Osteoblast (primary cell): ENCODE measurements around the gene USP43. TPM values are rescaled to one million over a fixed set of nuclear protein-coding genes. Genes with fewer than 3 reads are reported as not detected.
"Not testable (repeated sequence)": the region's sequence is repeated elsewhere in the genome, so short reads cannot be mapped to it uniquely, and the experiment has no call there.

Experiments
- DNase-seq: peaks from one replicate; pipeline ENCODE4 v3.0.0; 2011; ENCODE audit warnings: low spot score, mixed read lengths; ENCODE audit not compliant: insufficient read length; ENCODE audit errors: missing footprints
- H2AFZ ChIP-seq: 2 replicates; pipeline ENCODE4 v1.6.0; 2011; ENCODE audit warnings: mild to moderate bottlenecking, low read length
- H3K27ac ChIP-seq: 2 replicates; pipeline ENCODE4 v1.5.1; 2011; ENCODE audit warnings: mild to moderate bottlenecking, low read depth, low read length, moderate library complexity
- H3K27me3 ChIP-seq: 2 replicates; pipeline ENCODE4 v1.6.0; 2012; ENCODE audit warnings: mild to moderate bottlenecking, control low read depth, inconsistent platforms, low read length, moderate library complexity; ENCODE audit not compliant: insufficient read depth
- H3K36me3 ChIP-seq: 2 replicates; pipeline ENCODE4 v1.5.1; 2011; ENCODE audit warnings: mild to moderate bottlenecking, low read length, control low read depth, moderate library complexity; ENCODE audit not compliant: insufficient read depth
- H3K4me1 ChIP-seq: 2 replicates; pipeline ENCODE4 v1.5.1; 2011; ENCODE audit warnings: mild to moderate bottlenecking, low read length, control low read depth, moderate library complexity; ENCODE audit not compliant: insufficient read depth
- H3K4me2 ChIP-seq: 2 replicates; pipeline ENCODE4 v1.6.0; 2011; ENCODE audit warnings: mild to moderate bottlenecking, low read length; ENCODE audit not compliant: insufficient read depth
- H3K4me3 ChIP-seq: fragments of 200-600 bp; sonication (generic); 3 replicates; pipeline ENCODE4 v1.5.1; 2012; ENCODE audit warnings: mild to moderate bottlenecking, low read length, inconsistent platforms; ENCODE audit not compliant: insufficient read depth
- H3K79me2 ChIP-seq: 2 replicates; pipeline ENCODE4 v1.6.0; 2012; ENCODE audit warnings: mild to moderate bottlenecking, low read length, control low read depth, inconsistent platforms; ENCODE audit not compliant: insufficient read depth
- H3K9me3 ChIP-seq: 2 replicates; pipeline ENCODE4 v1.5.1; 2011; ENCODE audit warnings: low read depth, low read length, control low read depth
- H4K20me1 ChIP-seq: 2 replicates; pipeline ENCODE4 v1.6.0; 2012; ENCODE audit warnings: mild to moderate bottlenecking, low read length, control low read depth; ENCODE audit not compliant: insufficient read depth
- CTCF ChIP-seq: IDR thresholded peaks from 2 replicates; pipeline ENCODE4 v1.5.1; 2011; ENCODE audit warnings: mild to moderate bottlenecking, low read depth, low read length, moderate library complexity; ENCODE audit errors: extremely low read depth
- total RNA-seq: library from RNA; depleted of rRNA; stranded (reverse); fragments of >200 nt; gene quantifications from 2 replicates; pipeline ENCODE4 v1.2.3, GENCODE V29; 2012

USP43 gene, protein sequence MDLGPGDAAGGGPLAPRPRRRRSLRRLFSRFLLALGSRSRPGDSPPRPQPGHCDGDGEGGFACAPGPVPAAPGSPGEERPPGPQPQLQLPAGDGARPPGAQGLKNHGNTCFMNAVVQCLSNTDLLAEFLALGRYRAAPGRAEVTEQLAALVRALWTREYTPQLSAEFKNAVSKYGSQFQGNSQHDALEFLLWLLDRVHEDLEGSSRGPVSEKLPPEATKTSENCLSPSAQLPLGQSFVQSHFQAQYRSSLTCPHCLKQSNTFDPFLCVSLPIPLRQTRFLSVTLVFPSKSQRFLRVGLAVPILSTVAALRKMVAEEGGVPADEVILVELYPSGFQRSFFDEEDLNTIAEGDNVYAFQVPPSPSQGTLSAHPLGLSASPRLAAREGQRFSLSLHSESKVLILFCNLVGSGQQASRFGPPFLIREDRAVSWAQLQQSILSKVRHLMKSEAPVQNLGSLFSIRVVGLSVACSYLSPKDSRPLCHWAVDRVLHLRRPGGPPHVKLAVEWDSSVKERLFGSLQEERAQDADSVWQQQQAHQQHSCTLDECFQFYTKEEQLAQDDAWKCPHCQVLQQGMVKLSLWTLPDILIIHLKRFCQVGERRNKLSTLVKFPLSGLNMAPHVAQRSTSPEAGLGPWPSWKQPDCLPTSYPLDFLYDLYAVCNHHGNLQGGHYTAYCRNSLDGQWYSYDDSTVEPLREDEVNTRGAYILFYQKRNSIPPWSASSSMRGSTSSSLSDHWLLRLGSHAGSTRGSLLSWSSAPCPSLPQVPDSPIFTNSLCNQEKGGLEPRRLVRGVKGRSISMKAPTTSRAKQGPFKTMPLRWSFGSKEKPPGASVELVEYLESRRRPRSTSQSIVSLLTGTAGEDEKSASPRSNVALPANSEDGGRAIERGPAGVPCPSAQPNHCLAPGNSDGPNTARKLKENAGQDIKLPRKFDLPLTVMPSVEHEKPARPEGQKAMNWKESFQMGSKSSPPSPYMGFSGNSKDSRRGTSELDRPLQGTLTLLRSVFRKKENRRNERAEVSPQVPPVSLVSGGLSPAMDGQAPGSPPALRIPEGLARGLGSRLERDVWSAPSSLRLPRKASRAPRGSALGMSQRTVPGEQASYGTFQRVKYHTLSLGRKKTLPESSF
- under 0.01 and 0.36 TPM in 2 replicates for total RNA-seq

DNA sequence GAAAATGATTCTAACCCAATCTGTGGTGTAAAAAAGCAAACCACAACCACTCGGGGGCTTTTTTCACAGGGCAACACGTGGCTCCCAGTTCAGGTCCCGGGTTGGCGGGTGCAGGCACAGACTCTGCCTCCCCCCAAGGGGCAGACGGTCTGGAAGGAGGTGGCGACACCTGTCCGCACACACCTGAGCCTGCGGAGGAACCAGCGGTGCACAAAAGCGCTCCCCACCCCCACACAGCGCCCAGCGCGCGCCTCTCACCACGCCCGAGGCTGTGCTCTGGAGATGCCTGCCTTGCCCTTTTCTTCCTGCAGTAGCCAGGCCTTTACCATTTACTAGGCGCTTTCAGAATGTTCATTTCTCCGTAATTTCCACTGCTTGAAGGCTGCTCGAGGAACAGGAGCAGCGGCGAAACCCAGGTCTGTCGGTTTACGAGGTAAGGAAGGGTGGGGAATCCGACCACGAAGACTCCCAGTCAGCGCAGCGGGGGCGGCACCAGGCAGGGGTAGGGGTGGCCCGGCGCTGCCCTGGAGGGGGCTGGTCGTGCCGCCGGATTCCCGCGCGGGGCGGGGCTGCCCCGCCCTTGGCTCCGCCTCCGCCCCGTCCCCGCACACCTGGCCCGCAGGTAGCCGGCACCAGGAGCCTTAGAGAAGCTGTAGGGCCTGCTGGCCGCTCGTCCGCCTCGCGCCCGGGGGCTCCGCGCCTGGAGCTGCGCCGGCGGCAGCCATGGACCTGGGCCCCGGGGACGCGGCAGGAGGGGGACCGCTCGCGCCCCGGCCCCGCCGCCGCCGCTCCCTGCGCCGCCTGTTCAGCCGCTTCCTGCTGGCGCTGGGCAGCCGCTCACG is at the start of gene USP43:
Gene USP43, plus strand, starts transcription at position 608 of the 842 bp plus-strand sequence. Its CDS starts 116 bp downstream, at position 724.
- DNase-seq, result peak; percentile 78
- peak within 1 kb of the TSS; percentile 53 for H3K4me3 ChIP-seq
- H2AFZ ChIP-seq, result peak within 1 kb of the TSS; percentile 62
- no peaks in the 10 kb centered on the region for H4K20me1 ChIP-seq
- no peak for TF ChIP-seq CTCF
- peak within 1 kb of the TSS; percentile 67 for H3K4me2 ChIP-seq
- no peaks in the 10 kb centered on the region for H3K36me3 ChIP-seq
- H3K9me3 ChIP-seq, result no peaks in the 10 kb centered on the region
- peaks cover 15% of the 10 kb centered on the region for H3K27me3 ChIP-seq
- H3K27ac ChIP-seq, result no peak within 1 kb of the TSS
- no peaks in the 10 kb centered on the region for H3K79me2 ChIP-seq
- H3K4me1 ChIP-seq, result peaks cover 3% of the 10 kb centered on the region

GRCh38 chr17:9597638-9598037 is 47.7 kb upstream of the USP43 start:
- not testable (repeated sequence) for H3K36me3 ChIP-seq, H3K27me3 ChIP-seq, H4K20me1 ChIP-seq, H3K4me1 ChIP-seq, DNase-seq, H3K4me3 ChIP-seq, H3K27ac ChIP-seq, H3K9me3 ChIP-seq, H2AFZ ChIP-seq, H3K79me2 ChIP-seq, H3K4me2 ChIP-seq

DNA sequence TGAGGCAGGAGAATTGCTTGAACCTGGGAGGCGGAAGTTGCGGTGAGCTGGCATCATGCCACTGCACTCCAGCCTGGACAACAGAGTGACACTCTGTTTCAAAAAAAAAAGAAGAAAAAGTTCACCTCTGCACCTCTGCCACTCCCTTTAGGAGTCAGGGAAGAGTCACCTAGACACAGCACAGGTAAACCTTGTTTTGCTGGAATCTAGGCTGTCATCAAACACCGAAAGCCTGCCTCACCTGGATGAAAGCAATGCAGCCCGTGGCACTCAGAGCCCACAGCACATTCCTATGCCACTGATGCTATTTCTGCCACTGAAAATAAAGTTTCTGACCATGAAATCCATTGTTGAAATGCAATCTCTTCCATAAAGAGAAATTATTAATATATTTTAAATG is 46.7 kb upstream of the USP43 start:
- Histone ChIP-seq H3K4me1 (no peaks in the 10 kb centered on the region), H3K4me3 (no peak overlapping the region), H3K36me3 (no peaks in the 10 kb centered on the region), H3K79me2 (no peaks in the 10 kb centered on the region), H3K27me3 (no peaks in the 10 kb centered on the region), H2AFZ (no peak overlapping the region), H4K20me1 (no peaks in the 10 kb centered on the region), H3K9me3 (no peaks in the 10 kb centered on the region), H3K4me2 (no peak overlapping the region), H3K27ac (no peak overlapping the region)
- DNase-seq, result peak; percentile 38
- no peak for TF ChIP-seq CTCF

DNA sequence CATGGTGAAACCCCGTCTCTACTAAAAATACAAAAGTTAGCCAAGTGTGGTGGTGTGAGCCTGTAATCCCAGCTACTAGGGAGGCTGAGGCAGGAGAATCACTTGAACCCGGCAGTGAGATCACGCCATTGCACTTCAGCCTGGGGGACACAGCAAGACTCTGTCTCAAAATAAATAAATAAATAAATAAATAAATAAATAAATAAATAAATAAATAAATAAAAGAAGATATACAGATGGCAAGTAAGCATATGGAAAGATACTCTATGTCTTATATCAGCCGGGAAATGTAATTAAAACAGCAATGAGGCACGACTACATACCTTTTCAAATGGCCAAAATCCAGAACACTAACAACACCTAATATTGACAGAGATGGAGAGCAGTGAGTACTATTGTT is 40.7 kb upstream of the USP43 start:
- not testable (repeated sequence) for H3K9me3 ChIP-seq, H2AFZ ChIP-seq, H3K27ac ChIP-seq, H3K36me3 ChIP-seq, H3K4me1 ChIP-seq, H4K20me1 ChIP-seq, H3K27me3 ChIP-seq, H3K4me3 ChIP-seq, H3K79me2 ChIP-seq, H3K4me2 ChIP-seq
- peak; percentile 48 for DNase-seq
